WI38 (cell line): ENCODE measurements around the gene EDNRB.

Experiments
- H3K4me3 ChIP-seq: 2 replicates; pipeline ENCODE4 v1.5.1; 2011; ENCODE audit warnings: low read depth, mild to moderate bottlenecking, control low read depth, low read length
- CTCF ChIP-seq: IDR thresholded peaks from 2 replicates; pipeline ENCODE4 v1.5.1; 2012; ENCODE audit warnings: low read depth, mild to moderate bottlenecking, control low read depth, low read length

Gene EDNRB

GRCh38 chr13:77911751-77912150, 6.9 kb downstream of the EDNRB start:
- TF ChIP-seq CTCF, result no peak
- H3K4me3 ChIP-seq, result no peak overlapping the region

- no peak overlapping the region for H3K4me3 ChIP-seq
- no peak for TF ChIP-seq CTCF
Measured at GRCh38 chr13:77909827-77910226, 8.8 kb downstream of the EDNRB start.

DNA sequence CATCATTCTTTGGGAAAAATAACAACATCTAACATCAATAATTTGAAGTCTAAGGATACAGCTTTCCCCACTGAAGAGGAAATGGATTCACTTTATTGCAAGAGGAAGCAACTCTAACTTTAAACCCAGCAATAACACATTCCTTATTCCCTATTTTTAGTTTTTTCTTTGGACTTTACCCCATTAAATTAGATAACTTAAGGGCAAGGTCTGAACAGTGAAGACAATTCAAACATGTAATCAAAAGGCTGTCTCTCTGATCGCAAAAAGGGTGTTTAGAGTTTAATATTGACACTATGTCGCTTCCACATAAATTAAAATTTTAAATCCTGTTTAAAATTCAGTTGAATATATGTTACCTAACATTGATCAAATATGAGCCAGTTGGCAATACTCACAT, 10.1 kb downstream of the EDNRB start:
- TF ChIP-seq CTCF, result no peak
- H3K4me3 ChIP-seq, result no peak overlapping the region

DNA sequence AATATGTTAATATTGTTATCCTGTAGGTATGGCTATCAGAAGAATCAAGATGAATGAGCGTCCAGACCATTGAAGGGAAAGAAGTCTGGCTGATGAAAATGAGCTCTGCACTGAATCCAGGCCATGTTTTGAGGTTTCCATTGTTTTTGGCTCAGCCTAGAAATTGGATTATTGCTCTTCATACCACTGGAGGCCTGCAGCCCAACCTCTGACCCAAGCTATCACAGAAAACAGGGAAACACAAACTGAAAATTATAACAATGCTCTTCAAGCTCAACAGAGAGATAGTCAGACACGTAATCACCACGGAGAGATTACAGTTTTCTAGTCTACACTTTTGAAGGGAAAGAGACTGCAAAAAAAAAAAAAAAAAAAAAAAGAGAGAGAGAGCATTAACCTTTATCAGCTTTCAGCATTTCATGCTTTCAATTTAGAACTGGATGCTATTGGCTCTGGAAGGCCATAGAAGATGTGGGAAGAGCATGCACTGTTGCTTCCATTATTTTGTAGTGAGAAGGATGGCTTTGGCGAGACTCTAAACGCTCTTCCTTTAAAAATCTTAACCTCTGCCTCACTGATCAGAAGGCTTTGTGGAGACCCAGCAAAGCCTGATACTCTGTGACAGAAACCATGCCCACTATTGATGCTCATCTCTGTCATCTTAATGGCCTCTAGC, 10.8 kb downstream of the EDNRB start:
- TF ChIP-seq CTCF, result no peak
- H3K4me3 ChIP-seq, result no peak overlapping the region

GRCh38 chr13:77904031-77904430, 14.6 kb downstream of the EDNRB start:
- TF ChIP-seq CTCF, result no peak
- H3K4me3 ChIP-seq, result no peak overlapping the region

DNA sequence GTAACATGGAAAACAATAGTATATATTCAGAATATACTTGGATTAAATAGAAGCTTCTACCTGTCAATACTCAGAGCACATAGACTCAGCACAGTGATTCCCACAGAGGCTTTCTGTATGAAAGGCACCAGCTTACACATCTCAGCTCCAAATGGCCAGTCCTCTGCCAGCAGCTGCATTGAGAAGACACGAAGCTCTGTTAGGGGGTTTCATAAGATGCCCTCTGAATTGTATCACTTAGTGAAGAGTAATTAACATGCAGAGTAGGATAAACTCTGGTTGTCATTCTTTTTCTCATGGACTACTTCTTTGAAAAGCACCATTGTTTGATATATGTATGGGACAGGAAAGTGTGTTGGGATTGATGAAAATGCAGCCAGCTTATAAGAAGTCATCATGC, 15.2 kb downstream of the EDNRB start:
- H3K4me3 ChIP-seq, result no peak overlapping the region
- no peak for TF ChIP-seq CTCF

GRCh38 chr13:77902319-77902963, 16.2 kb downstream of the EDNRB start:
- TF ChIP-seq CTCF, result no peak
- no peak overlapping the region for H3K4me3 ChIP-seq
